GM18517 (cell line): ENCODE results near the gene STAG1.
"Not testable (repeated sequence)": the region's sequence is repeated elsewhere in the genome, so short reads cannot be mapped to it uniquely, and the experiment has no call there.

Experiments used
- ATAC-seq: cut with Tn5 transposase; IDR thresholded peaks from one replicate; pipeline ENCODE4 v1.9.1; 2021; ENCODE audit warnings: mild to moderate bottlenecking, moderate library complexity; ENCODE audit not compliant: unreplicated experiment

The STAG1 gene

DNA sequence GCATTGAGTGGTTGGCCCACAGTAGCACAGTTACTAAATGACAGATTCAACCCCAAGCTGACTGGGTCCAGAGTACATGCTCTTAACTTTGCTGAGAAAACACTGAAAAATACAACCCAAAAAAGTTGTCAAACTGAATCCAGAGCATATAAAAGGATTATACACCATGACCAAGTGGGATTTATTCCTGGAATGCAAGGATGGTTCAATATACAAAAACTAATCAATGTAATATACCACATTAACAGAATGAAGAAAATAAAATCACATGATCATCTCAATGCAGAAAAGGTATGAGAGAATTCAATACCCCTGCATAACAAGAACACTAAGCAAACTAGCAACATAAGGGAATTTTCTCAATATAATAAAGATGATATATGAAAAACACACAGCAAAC lies 98.5 kb downstream of the STAG1 start:
- ATAC-seq: no peak

DNA sequence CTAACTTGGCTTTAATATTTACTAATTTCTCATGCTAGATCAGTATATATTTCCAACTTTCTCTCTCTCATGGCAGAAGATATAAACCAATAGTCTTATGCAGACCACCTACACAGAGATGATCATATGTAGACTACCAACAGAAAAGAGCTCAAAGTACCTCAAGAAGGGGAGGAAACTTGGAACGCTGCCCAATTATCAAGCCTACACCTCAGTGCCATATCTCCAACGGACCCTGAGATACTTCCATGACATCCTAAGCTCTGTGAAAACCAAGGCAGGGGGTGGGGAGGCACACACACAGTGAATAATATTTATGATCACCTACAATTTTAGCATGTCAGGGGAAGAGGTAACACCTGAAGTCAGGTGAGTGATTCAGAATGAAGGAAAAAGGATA lies 100.6 kb downstream of the STAG1 start:
- no peak for ATAC-seq

DNA sequence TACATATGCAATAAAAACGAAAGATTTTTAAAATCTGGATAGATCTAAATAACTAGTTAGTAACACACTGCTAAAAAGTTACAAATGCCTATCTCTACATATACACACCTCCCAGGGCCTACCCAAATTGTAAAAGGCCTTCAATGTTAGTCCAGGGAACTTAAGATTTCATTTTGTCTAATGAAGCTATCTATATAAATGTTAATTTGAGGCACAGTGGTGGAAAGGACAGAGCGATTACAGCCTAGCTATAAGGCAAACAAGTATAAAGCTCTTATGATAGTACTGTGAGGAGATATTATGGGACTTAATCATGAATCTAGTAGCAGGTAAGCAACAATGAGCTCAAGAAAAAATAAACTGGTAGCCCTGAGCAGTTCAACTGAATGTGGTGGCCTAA lies 101.7 kb downstream of the STAG1 start:
- ATAC-seq: no peak

DNA sequence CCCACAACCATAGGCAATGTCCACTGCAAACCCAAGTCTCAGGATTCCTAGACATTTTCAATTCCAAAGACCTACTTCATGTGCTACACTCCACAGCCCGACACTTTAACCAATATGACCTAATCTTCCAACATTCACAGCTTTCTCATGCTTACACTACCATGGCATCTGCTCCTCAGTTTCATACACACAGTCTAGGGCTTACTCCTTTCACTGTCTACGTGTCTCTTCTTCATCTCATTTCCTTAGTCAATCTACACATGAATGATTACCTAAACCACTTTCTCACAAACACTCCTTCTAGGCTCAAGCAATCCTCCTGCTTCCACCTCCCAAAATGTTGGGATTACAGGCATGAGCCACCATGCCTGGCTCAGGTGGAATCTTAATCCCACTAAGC lies 106.3 kb downstream of the STAG1 start:
- ATAC-seq: no peak

DNA sequence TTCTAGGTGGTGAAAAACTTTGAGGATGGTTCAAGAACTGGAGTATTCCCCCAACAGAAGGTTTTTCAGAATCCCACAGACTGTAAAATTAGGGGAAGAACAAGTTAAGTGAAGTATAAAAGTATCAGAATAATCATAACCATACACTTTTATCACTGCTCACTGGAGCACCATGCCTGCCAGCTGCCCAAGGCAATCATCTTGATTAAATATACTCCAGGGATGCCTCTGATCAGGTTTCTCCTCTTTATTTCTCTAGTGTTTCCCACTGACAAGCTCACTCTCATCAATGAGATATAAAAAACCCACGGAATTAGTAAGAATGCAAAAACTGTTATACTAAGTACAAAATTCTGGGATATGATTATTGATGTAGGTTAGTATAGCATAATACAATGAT lies 108.0 kb downstream of the STAG1 start:
- no peak for ATAC-seq

DNA sequence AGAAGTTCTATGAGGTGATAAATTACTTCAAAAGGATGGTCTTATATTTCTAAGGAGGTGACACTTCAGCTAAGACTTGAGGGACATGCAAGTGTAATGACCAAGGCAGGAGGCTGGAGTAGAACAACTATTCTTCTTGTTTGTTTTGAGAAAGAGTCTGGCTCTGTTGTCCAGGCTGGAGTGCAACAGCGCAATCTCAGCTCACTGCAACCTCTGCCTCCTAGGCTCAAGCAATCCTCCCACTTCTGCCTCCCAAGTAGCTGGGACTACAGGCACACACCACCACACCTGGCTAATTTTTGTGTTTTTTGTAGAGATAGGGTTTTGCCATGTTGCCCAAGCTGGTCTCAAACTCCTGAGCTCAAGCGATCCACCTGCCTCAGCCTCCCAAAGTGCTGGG lies 108.8 kb downstream of the STAG1 start:
- not testable (repeated sequence) for ATAC-seq

DNA sequence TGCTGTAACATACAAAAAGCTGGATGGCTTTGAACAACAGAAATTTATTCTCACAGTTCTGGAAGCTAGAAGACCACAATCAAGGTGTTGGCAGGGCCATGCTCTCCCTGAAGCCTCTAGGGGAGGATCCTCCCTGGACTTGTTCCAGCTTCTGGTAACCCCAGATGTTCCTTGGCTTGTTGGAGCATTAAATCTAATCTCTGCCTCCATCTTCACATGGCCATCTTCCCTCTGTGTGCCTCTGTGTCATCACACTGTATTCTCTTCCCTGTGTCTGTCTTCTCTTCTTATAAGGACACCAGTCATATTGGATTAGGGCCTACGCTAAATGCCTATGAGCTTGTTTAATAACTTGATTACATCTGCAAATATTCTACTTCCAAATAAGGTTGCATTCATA lies 109.5 kb downstream of the STAG1 start:
- no peak for ATAC-seq

DNA sequence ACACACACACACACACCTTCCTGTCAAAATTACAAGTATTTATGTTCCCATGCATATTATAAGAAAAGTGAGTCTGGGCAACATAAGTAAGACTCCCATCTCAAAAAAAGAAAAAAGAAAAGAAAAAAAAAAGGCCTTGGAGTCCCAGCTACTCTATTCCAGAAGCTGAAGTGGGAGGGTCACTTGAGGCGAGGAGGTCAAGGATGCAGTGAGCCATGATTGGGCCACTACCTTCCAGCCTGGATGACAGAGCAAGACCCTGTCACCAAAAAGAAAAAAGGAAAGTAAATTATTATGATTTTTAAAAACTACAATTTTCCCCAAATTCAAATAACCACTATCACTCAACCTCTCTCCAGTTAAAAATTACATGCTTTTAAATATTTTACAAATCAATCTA lies 113.1 kb downstream of the STAG1 start:
- no peak for ATAC-seq

DNA sequence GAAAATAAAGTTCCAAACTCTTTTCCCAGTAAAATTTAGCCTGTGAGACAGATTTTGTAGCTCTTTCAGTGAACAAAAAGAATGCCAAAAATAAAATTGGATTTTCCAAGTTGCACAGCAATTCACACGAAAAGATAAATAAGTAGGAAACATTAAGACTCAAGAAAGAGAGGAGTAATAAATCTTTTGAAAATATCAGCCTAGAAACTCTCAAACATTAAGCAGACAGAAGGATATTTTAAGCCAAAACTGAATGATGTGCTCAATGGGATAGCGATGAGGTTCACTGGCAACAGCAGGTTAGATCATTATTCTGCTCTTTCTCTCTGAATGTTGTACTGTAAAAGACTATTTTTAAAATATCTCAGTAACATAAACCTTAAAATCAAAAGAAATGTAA lies 115.0 kb downstream of the STAG1 start:
- ATAC-seq: no peak

DNA sequence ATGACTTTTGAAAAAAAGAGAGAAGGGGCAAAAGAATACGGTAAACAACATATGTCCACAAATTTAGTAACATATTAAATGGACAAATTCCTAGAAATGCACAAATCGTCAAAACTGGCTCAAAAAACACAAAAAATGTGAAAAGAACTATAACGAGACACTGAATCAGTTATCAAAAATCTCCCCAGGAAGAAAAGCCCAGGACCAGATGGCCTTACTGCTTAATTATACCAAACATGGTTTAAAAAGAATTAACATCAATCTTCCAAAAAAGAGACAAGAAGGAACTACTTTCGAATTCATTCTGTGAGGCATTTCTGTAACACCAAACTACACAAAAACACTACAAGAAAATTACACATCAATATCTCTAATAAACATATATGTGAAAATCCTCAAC lies 117.4 kb downstream of the STAG1 start:
- no peak for ATAC-seq

DNA sequence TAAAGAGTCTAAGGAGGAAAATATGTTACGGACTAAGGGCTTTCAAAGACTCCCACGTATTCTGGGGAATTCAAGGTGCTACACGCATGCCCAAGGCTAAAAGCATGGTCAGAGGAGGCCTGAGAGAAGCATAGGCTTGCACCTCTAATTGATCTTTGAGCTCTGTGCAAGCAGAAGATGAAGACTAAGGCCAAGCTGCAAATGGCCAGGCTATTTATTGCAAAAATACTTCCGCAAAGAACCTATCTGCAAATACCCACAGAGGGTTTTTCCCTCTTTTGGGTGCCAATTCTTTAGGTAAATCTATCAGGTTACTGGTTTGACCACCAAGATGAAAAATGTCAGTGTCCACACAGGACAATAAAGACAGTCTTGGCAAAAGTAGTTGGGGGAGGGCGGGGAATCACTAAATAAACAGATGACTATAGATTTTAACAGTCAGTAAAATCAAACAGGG lies 119.5 kb downstream of the STAG1 start:
- ATAC-seq: no peak

DNA sequence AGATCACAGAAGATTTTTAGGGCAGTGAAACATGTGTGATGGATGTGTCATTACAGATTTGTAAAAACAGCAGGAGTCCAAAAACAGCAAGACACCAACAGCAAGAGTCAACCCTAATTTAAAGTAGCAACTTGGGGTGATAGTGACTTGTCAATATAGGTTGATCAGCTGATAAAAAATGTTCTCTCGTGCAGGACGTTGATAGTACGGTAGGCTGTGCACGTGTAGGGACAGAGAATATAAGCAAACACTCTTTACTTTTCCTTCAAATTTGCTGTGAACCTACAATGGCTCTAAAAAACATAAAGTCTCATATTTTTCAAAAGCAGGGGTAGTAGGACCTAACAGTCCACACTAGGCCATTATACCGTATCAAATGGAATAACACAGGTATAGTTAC lies 120.8 kb downstream of the STAG1 start:
- ATAC-seq: no peak

DNA sequence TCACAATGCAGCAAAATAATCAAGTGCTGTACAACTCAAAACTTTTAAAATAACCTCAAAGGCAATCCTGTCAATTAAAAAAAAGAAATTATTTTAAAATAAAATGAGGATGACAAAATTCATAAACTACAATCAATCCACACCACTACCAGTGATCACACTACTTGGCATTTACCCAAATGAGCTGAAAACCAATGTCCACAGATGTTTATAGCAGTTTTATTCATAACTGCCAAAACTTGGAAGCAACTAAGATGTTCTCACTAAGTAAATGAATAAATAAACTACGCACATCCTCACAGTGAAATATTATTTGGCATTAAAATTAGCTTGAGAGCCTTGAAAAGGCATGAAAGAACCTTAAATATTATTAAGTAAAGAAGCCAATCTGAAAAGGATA lies 121.3 kb downstream of the STAG1 start:
- ATAC-seq: no peak

DNA sequence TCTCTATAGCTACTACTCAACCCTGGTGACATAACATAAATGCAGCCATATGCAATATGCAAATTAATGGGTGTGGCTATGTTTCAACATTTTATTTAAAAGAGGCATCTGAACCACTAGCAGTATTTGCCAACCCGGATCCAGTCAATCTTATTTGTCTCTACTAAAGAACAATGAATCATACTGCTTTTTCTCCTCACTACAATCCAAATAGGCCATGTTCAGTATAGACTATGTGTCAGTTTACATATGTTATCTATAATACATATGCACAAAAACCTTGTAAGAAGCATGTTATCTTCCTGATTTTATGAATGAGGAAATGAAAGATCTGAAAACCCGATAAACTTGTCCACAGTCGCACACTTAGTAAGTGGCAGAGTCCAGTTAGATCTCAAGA lies 125.7 kb downstream of the STAG1 start:
- ATAC-seq: no peak

DNA sequence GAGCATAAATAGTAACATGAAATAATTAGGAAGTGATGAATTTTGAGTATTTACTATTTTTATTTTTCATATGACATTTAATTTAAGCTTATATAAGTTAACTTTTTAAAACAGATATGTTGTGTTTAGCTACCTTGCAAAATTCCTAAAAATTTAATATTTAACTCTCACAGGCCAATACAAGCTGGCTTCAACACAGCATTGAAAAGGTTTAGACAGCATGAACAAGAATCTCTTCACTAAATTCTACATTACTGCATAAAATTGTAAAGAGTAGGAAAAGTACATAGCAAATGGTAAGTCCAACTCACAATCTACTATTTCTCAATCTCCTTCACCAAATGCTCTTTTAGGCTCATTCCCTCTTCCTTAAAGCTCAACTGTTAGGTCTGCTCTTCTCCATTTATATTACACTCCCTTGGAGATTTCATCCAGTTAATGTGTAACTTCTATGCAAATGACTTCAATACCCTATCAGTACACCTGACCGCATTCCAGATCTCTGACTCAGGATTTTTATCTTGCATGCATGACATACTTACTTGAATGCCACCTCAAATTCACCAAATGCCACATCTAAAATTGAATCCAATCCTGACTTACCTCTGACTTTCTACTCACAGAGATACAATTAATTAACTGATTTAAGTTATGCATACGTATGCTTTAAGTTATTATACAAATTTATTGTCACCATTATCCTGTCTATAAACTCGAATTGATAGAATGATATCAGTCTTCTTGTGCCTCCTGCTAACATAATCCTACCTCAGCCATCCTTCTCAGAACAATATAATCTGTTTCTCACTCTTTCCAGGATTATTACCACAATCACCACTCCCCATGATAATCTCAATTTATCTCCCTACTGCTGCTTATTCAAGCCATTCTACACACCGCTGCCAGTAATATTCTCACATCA lies 127.0 kb downstream of the STAG1 start:
- no peak for ATAC-seq

DNA sequence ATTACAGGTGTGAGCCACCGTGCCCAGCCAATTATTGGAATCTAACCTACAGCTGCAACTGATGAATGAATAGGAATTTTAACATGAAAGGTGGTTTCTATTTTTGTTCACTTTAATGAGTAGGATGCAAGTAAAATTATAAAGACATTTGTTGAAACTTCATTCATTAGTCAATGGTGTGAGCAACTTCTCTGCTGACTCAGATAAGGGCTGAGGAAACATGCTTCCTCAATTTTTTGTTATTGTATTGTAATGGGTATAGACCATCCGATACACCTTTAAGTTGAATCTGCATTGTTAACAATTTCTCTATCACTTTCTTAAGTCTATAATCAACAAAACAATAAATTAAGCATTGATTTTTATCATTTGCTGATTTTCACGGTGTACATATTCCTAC lies 127.8 kb downstream of the STAG1 start:
- ATAC-seq: no peak

DNA sequence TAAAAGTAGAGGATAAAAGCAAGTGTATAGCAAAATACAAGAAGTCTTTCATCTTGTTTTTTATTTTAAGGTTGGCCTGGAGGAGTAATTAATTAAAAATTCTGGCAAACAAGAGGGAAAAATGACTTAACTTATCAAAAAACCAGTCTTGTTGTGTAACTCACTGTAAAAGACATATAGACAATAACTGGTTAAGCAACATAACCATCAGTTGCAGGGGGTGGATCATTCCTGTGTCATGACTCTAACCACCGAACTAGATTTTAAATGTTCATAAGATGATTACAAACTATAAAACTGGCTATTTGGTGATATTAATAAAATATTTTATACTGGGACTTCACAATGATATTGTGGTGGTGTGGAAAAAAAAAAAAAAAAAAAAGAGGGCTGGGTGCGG lies 130.6 kb downstream of the STAG1 start:
- ATAC-seq: no peak

DNA sequence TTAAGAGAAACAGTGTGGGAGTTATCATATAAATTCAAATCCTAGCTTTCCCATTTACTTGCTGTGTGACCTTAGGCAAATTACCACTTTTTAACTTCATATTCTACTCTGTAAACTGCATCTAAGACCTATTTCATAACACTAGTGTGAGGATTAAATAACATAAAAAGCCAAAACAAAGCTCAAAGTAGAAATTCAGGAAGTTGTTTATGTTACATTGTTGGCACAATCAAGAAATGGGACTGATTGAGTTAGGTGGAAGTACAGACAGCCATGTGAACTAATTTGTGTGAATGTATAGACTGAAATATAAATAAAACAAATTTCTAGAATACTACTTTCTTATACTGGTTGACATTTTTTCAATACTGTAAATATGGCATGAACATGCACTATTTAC lies 131.7 kb downstream of the STAG1 start:
- ATAC-seq: no peak

DNA sequence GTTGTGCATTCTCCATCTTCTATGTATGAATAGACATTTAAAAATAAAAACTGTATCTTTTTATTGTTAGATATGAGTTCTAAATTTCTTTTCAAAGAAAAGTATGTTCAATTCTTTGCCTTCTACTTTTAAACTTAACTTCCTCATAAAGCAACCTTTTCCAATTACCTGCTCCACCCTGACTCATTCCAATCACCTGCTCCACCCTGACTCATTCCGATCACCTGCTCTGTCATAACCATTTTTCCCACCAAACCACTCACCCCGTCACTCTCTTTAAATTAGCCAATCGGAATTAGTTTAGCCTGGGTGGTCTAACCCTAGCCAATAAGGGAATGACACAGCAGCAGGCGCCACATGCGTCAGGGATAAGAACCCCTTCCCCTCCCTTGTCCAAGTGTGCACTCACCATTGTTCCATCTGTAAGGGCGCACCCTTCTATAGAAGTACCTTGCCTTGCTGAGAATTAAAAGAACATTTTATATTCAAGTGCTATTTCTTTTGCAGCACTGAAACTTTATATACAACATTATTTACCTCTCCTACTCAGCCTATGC lies 134.1 kb downstream of the STAG1 start:
- ATAC-seq: not testable (repeated sequence)

DNA sequence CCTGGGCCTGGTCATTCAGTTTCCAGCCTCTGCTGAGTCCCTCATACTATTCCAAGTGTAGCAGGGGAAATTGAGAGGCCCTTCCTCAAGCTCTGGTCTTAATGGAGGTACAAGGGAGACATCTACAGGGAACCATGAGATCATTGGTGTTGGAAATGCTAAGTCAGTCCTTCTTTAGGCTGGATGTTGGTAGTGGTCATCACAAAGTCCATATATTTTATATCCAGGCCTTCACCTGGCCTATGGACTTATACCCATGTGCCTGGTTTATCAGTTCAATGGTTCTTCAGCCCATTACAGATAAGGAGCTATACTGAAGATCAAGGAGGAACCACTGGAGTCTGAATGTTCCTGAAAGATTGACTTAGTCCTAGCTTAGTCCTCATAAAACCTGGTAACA lies 135.0 kb downstream of the STAG1 start:
- ATAC-seq: no peak

DNA sequence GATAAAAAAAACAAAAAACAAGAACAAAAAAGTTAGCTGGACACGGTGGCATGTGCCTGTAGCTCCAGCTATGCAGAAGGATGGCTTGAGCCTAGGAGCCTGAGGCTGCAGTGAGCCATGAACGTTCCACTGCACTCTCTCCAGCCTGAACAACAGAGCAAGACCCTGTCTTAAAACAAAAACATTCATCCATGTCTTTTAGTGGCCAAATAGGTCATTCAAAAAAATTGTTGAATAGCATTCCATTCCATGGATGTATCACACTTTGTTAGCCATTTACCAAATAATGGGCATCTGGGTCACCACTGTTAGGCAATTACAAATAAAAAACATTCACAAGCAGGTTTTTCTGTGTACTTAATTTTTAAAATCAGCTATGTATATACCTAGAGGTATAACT lies 139.7 kb downstream of the STAG1 start:
- ATAC-seq: no peak

DNA sequence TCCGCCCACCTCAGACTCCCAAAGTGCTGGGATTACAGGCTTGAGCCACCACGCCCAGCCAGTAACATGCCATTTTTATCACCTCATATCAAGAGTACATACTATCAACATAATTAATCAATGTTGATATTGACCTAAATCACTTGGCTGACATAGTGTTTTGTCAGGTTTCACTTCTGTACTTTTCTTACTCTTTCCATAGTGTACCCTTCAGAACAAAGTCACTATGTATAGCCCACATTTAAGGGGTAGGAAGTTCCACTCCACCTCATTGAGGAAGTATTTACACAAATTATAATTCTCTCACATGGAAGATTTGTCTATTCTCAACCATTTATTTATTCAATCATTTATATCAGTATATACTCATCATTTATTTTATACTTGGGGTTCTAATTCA lies 145.2 kb downstream of the STAG1 start:
- no peak for ATAC-seq

DNA sequence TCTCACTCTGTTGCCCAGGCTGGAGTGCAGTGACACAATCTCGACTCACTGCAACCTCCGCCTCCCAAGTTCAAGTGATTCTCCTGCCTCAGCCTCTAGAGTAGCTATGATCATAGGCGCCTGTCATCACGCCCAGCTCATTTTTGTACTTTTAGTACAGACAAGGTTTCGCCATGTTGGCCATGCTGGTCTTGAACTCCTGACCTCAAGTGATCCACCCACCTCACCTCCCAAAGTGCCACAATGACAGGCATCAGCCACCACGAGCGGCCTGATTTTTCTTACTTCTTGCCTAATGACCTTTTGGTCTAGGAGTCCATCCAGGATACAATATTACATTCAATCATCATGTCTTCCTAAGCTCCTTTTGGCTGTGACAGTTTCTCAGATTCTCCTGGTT lies 146.0 kb downstream of the STAG1 start:
- not testable (repeated sequence) for ATAC-seq
